Smooth muscle cell (in vitro differentiated cells): ENCODE measurements around the gene OTOG. TPM values are rescaled to one million over a fixed set of nuclear protein-coding genes. Genes with fewer than 3 reads are reported as not detected.

Experiments used
- DNase-seq: peaks from one replicate; lab custom pipeline; 2025; ENCODE audit not compliant: unreplicated experiment; lab: John Stamatoyannopoulos, UW
- H2AFZ ChIP-seq: fragments of 200-600 bp; sonication (generic); 2 replicates; pipeline ENCODE4 v1.6.0; 2016; ENCODE audit warnings: antibody characterized with exemption, low read depth, mild to moderate bottlenecking
- H3F3A ChIP-seq: fragments of 200-600 bp; sonication (generic); 2 replicates; pipeline ENCODE4 v1.6.0; 2017; ENCODE audit warnings: antibody characterized with exemption, low read depth
- H3K27ac ChIP-seq: fragments of 200-600 bp; sonication (generic); 2 replicates; pipeline ENCODE4 v1.5.1; 2016; ENCODE audit warnings: low read depth, mild to moderate bottlenecking
- H3K27me3 ChIP-seq: fragments of 200-600 bp; sonication (generic); 2 replicates; pipeline ENCODE4 v1.6.1; 2016; ENCODE audit warnings: low read depth, mild to moderate bottlenecking
- H3K36me3 ChIP-seq: fragments of 200-600 bp; sonication (generic); 2 replicates; pipeline ENCODE4 v1.5.1; 2016; ENCODE audit warnings: low read depth
- H3K4me1 ChIP-seq: fragments of 200-600 bp; sonication (generic); 2 replicates; pipeline ENCODE4 v1.5.1; 2016; ENCODE audit warnings: low read depth
- H3K4me2 ChIP-seq: fragments of 200-600 bp; sonication (generic); 2 replicates; pipeline ENCODE4 v1.6.0; 2016; ENCODE audit warnings: mild to moderate bottlenecking
- H3K4me3 ChIP-seq: fragments of 200-600 bp; sonication (generic); 2 replicates; pipeline ENCODE4 v1.5.1; 2016; ENCODE audit warnings: mild to moderate bottlenecking
- H3K79me2 ChIP-seq: fragments of 200-600 bp; sonication (generic); 2 replicates; pipeline ENCODE4 v1.6.0; 2016; ENCODE audit warnings: low read depth, mild to moderate bottlenecking
- H3K9ac ChIP-seq: fragments of 200-600 bp; sonication (generic); 2 replicates; pipeline ENCODE4 v1.6.0; 2016; ENCODE audit warnings: low read depth
- H3K9me3 ChIP-seq: fragments of 200-600 bp; sonication (generic); replicated peaks from 2 replicates; pipeline ENCODE4 v1.5.1; 2016; ENCODE audit warnings: low read depth
- H4K20me1 ChIP-seq: fragments of 200-600 bp; sonication (generic); 2 replicates; pipeline ENCODE4 v1.6.0; 2016; ENCODE audit warnings: low read depth
- WGBS: methylation state at CpG from one replicate; pipeline ENCODE4 v1.1.7; 2016; ENCODE audit warnings: low lambda C conversion rate; 5-methylcytosine and 5-hydroxymethylcytosine counted together
- polyA plus RNA-seq: library from polyadenylated mRNA; unstranded; fragments of >200 nt; fragmentation: Nextera tagmentation; extraction: Ambion mirVana; gene quantifications from 2 replicates; pipeline ENCODE4 v1.2.1, GENCODE V29; 2016
- total RNA-seq: library from RNA; depleted of rRNA; stranded (reverse); fragments of >200 nt; gene quantifications from 2 replicates; pipeline ENCODE4 v1.2.3, GENCODE V29; 2014
- TF ChIP-seq, protein P1 (sequence below): fragments of 200-600 bp; sonication (generic); IDR thresholded peaks from 2 replicates; pipeline ENCODE4 v1.5.1; 2017; ENCODE audit warnings: borderline replicate concordance, mild to moderate bottlenecking, antibody characterized with exemption; ENCODE audit not compliant: insufficient read depth, poor library complexity, severe bottlenecking

The OTOG gene
- total and polyA plus RNA-seq, 2 experiments from 2014 or later, result not detected

DNA sequence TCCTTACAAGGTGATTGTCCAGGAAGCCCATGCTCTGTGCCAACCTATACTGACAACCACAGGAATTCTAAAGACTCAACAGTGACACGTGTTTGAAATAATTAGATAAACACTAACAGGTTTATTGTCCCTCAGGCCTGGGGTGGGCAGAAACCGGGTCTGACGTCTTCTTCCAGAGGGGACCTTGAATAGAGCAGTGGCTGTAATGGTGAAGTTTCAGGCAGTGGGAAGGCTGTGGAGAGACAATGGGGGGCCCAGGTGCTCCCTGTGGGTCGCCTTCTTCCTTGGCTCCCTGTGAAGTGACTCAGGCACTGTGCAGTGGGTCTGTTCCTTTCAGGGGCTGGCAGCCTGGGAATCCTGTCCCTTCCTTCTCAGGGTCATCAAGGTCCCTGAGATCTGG, 54.6 kb downstream of the OTOG start:
- Histone ChIP-seq H3K4me3 (no peak overlapping the region), H3K27me3 (peaks cover 16% of the 10 kb centered on the region), H3K4me2 (no peak overlapping the region), H4K20me1 (no peaks in the 10 kb centered on the region), H3K9me3 (no peaks in the 10 kb centered on the region), H3K27ac (no peak overlapping the region), H3K4me1 (no peaks in the 10 kb centered on the region), H2AFZ (no peak overlapping the region), H3K9ac (no peak overlapping the region), H3K36me3 (no peaks in the 10 kb centered on the region), H3F3A (no peaks in the 10 kb centered on the region), H3K79me2 (no peaks in the 10 kb centered on the region)
- no peak for DNase-seq
- WGBS, result 65% methylated on average over 4 of the region's 4 CpGs
- TF ChIP-seq, protein P1, sequence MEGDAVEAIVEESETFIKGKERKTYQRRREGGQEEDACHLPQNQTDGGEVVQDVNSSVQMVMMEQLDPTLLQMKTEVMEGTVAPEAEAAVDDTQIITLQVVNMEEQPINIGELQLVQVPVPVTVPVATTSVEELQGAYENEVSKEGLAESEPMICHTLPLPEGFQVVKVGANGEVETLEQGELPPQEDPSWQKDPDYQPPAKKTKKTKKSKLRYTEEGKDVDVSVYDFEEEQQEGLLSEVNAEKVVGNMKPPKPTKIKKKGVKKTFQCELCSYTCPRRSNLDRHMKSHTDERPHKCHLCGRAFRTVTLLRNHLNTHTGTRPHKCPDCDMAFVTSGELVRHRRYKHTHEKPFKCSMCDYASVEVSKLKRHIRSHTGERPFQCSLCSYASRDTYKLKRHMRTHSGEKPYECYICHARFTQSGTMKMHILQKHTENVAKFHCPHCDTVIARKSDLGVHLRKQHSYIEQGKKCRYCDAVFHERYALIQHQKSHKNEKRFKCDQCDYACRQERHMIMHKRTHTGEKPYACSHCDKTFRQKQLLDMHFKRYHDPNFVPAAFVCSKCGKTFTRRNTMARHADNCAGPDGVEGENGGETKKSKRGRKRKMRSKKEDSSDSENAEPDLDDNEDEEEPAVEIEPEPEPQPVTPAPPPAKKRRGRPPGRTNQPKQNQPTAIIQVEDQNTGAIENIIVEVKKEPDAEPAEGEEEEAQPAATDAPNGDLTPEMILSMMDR, result no peak

DNA sequence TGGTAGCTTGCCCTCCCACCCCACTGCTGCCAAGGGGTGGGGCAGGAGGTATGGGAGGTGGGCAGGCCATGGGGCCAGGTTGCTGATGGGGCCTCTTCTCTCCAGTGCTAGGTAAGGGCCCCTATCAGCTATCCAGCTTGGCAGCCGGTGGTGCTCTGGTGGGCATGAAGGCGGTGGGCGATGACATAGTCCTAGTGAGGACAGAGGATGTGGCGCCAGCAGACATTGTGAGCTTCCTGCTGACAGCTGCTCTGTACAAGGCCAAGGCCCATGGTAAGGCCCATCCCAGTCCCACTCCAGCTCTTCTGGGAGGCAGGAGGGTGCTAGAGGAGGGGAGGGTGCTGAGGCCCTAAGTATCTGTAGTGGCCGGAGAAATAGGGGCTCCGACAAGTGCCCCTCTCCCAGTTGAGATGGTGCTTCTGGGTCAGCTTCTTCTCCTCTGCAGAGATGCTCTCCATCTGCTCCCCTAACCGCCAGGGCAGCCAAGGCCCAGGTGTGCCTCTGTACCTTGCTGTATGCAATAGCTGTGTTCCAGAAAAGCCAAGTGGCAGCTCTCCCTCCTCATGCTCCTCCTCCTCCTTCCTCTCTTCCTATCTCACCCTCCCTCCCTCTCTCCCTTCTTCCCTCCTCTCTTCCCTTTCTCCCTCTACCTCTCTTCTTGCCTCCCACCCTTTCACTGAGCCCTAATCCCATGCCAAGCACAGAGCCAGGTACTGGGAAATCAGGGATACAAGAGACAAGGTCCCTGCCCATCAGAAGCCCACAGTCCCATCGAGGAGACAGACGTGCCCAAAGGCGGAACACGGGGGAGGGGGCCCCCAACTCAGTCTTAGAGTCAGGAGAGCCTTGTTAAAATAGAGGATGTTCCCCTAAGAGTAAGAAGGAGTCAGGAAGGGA, 55.3 kb downstream of the OTOG start:
- TF ChIP-seq, protein P1, result no peak
- no peak overlapping the region for H3K9ac ChIP-seq
- H3F3A ChIP-seq, result no peaks in the 10 kb centered on the region
- no peak overlapping the region for H2AFZ ChIP-seq
- no peaks in the 10 kb centered on the region for H3K4me1 ChIP-seq
- no peaks in the 10 kb centered on the region for H3K9me3 ChIP-seq
- H3K79me2 ChIP-seq, result no peaks in the 10 kb centered on the region
- H3K4me3 ChIP-seq, result no peak overlapping the region
- DNase-seq, result no peak
- H3K36me3 ChIP-seq, result no peaks in the 10 kb centered on the region
- 89% methylated on average over 11 of the region's 11 CpGs for WGBS
- no peaks in the 10 kb centered on the region for H4K20me1 ChIP-seq
- H3K27me3 ChIP-seq, result peaks cover 17% of the 10 kb centered on the region
- no peak overlapping the region for H3K4me2 ChIP-seq
- no peak overlapping the region for H3K27ac ChIP-seq

DNA sequence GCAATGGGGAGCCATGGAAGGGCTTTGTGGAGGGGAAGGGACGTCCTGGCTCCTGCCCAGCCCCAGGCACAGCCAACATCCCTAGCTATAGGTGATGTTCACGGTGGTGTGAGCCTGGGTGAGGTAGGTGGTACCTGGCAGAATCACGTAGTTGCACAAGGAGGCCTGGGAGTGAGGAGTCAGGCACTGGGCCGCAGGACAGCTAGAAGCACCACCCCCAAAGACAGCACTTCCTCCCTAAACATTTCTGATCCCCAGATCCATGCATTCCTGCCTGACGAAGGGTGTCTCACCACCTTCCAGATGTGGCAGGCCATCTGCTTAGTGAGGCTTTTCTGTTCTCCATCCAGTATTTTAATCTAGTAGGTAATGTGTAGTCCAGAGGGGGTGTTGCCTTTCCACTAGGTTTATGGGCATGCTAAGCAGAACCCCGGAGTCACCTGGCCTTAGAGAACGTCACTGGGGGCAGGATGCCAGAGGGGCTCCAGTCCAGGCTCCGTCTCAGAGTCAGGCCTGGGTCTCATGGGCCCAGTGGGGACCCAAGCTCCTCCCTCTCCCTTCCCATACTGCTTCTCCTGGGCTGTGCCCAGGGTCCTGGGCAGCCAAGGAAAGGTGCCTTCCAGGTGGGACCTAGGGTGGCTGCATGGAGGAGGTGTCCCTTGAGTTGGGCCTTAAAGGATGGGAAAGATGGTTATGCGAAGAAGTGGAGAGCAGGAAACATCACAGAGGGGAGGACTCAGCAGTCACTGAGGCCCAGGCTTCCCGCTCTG, 56.2 kb downstream of the OTOG start:
- no peaks in the 10 kb centered on the region for H3K4me1 ChIP-seq
- TF ChIP-seq, protein P1, result no peak
- no peaks in the 10 kb centered on the region for H3F3A ChIP-seq
- H2AFZ ChIP-seq, result no peak overlapping the region
- H3K27ac ChIP-seq, result no peak overlapping the region
- H3K9me3 ChIP-seq, result no peaks in the 10 kb centered on the region
- whole genome bisulfite sequencing, result 85% methylated on average over 10 of the region's 10 CpGs
- peaks cover 20% of the 10 kb centered on the region for H3K27me3 ChIP-seq
- no peak overlapping the region for H3K9ac ChIP-seq
- no peak overlapping the region for H3K4me3 ChIP-seq
- no peaks in the 10 kb centered on the region for H3K36me3 ChIP-seq
- DNase-seq, result no peak
- H3K79me2 ChIP-seq, result no peaks in the 10 kb centered on the region
- no peaks in the 10 kb centered on the region for H4K20me1 ChIP-seq
- H3K4me2 ChIP-seq, result no peak overlapping the region
